ENCODE data around the gene ZDHHC11B. TPM values are rescaled to one million over a fixed set of nuclear protein-coding genes. Genes with fewer than 3 reads are reported as not detected.
A peak's percentile ranks its signal among the peaks of the same experiment; 100 is the strongest.

The ZDHHC11B gene
- total and polyA plus RNA-seq, 2 of the 13 experiments (the other 11 are each of a cell fraction or from before 2014, with no cell fraction given) = 0.11 to 0.12 TPM

DNA sequence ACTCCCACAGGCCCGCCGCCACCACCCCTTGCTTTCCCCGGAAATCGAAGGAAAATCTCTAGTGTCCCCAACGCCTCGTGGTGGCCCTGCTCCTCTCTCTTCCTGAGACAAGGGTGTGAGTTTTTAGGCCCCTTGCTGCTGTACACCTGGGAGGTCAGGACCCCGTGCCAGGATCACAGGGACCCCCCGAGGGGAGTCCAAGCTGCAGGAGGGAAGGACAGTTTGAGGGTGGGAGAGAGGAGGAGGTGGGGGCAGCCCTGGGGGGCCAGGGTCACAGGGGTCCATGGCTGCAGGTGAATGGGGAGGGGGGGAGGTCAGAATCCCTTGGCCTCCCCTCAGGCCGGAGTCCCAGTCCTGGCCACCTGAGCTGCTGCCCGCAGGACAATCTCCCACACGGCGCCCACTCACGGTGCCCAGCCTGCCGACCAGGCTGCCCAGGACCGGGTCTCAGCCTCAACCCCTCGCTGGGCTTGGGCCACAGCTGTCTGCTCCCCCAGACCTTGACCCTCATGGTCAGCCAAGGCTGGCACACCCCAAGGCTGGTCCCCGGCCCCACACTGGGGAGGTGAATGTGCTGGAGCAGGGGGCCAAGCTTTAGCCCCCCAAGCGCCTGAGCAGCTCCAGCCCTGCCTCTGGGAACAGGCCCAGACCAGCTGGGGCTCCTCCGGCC is 111.2 kb downstream of the ZDHHC11B start:
- H3K4me1 ChIP-seq (ENCODE audit: insufficient read depth, low read length) = peaks cover 45% of the 10 kb centered on the region
- FAIRE-seq (no peak), ATAC-seq (no peak), DNase-seq (ENCODE audit: low spot score) (no peak)
- H4K20me1 ChIP-seq (ENCODE audit: insufficient read depth, low read length) = no peaks in the 10 kb centered on the region; the same call in 1 of the 2 replicates
- BruUV-seq (replicated peaks) = no TSS peak
- in situ Hi-C loops (cut with HindIII; ENCODE audit: extremely low pct_ligation_motif_present, low pct_unique_long_range_greater_than_20kb) (loop anchor here (10.0 kb wide), 1 partner anchor 222 kb away; the partner anchor contains the start of genes BRD9 and TRIP13), intact Hi-C loops (cut with micrococcal nuclease; ENCODE audit: unreplicated experiment) (loop anchor here (10.0 kb wide), 1 partner anchor 222 kb away; the partner anchor contains the start of genes BRD9 and TRIP13)
- no peaks in the 10 kb centered on the region for H3K9me3 ChIP-seq (ENCODE audit: low read length)
- CTCF ChIA-PET (ENCODE audit: low intra/inter-chr PET ratio, low total read pairs) = no interaction called here
- peak overlapping the region; percentile 64 for H3K9ac ChIP-seq (ENCODE audit: insufficient read depth, low read depth, low read length)
- POLR2A ChIA-PET = interaction anchor here (0.6 kb wide), 1 partner anchor 10 kb away, joined by 3 read pairs; no protein-coding TSS in a partner anchor
- H3K27me3 ChIP-seq (ENCODE audit: control insufficient read depth in 1 of 2, insufficient read depth in 2 of 2, low read length in 2 of 2) = peaks cover 5 to 22% of the 10 kb centered on the region in 2 experiments; a peak in 4 of 5 replicates
- peak overlapping the region in 1 of 3 experiments; percentile 44; a peak in 1 of 6 replicates for H3K4me3 ChIP-seq (replicated peaks in 1 of 3; ENCODE audit: insufficient read depth in 1 of 3, low read depth in 2 of 3, low read length in 3 of 3)
- no peak overlapping the region for H3K27ac ChIP-seq (ENCODE audit: extremely low read length, insufficient read depth, low read length)
- WGBS (ENCODE audit: low lambda C conversion rate) = 6% methylated on average over 8 of the region's 19 CpGs
- peak overlapping the region; percentile 93 for H3K4me2 ChIP-seq (ENCODE audit: low read depth, low read length)
- no peaks in the 10 kb centered on the region for H3K79me2 ChIP-seq (ENCODE audit: insufficient read depth, low read length)
- no peak overlapping the region for H2AFZ ChIP-seq (ENCODE audit: low read length)
- H3K36me3 ChIP-seq (replicated peaks in 1 of 2; ENCODE audit: control insufficient read depth in 1 of 2, insufficient read depth in 2 of 2, low read length in 2 of 2) = no peaks in the 10 kb centered on the region
- no peak for TF ChIP-seq KDM5A (IDR thresholded peaks at IDR 0.05; ENCODE audit: borderline replicate concordance, low read length)
- TF ChIP-seq, protein P1, sequence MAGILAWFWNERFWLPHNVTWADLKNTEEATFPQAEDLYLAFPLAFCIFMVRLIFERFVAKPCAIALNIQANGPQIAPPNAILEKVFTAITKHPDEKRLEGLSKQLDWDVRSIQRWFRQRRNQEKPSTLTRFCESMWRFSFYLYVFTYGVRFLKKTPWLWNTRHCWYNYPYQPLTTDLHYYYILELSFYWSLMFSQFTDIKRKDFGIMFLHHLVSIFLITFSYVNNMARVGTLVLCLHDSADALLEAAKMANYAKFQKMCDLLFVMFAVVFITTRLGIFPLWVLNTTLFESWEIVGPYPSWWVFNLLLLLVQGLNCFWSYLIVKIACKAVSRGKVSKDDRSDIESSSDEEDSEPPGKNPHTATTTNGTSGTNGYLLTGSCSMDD (CRISPR knock-in tag; IDR thresholded peaks at IDR 0.05) = no peak
- TF ChIP-seq, protein P2, sequence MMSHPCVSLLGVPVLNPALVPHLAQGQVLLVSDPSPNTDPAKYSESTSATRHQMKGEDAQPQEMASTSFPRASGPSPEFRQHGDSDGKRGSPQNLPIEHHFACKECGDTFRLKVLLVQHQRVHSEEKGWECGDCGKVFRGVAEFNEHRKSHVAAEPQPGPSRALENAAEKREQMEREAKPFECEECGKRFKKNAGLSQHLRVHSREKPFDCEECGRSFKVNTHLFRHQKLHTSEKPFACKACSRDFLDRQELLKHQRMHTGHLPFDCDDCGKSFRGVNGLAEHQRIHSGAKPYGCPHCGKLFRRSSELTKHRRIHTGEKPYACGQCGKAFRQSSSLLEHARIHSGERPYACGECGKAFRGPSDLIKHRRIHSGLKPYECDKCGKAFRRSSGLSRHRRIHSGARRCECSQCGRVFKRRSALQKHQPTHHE (CRISPR knock-in tag; IDR thresholded peaks at IDR 0.05; ENCODE audit: borderline replicate concordance) = no peak
- TF ChIP-seq POGZ (CRISPR knock-in tag; IDR thresholded peaks at IDR 0.05) = no peak
- TF ChIP-seq AGO1 (IDR thresholded peaks at IDR 0.05; ENCODE audit: low read depth, low read length, poor library complexity, severe bottlenecking) = peak; percentile 93
- no peak for TF ChIP-seq CHCHD3 (CRISPR knock-in tag; IDR thresholded peaks at IDR 0.05)
- no peak for TF ChIP-seq HOXD1 (CRISPR knock-in tag; IDR thresholded peaks at IDR 0.05)
- no peak for TF ChIP-seq SRSF1 (optimal IDR thresholded peaks at IDR 0.05; ENCODE audit: low read depth, low read length)
- TF ChIP-seq NFE2 (CRISPR knock-in tag; IDR thresholded peaks at IDR 0.05) = no peak
- TF ChIP-seq STAT5B (CRISPR knock-in tag; IDR thresholded peaks at IDR 0.05) = no peak
- 0 out of 2 replicates have a peak, but pooled peaks have one; percentile 6 for TF ChIP-seq PCBP1 (IDR thresholded peaks at IDR 0.05; ENCODE audit: borderline replicate concordance, low read depth, low read length)
- TF ChIP-seq, protein P3, sequence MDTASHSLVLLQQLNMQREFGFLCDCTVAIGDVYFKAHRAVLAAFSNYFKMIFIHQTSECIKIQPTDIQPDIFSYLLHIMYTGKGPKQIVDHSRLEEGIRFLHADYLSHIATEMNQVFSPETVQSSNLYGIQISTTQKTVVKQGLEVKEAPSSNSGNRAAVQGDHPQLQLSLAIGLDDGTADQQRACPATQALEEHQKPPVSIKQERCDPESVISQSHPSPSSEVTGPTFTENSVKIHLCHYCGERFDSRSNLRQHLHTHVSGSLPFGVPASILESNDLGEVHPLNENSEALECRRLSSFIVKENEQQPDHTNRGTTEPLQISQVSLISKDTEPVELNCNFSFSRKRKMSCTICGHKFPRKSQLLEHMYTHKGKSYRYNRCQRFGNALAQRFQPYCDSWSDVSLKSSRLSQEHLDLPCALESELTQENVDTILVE (CRISPR knock-in tag; IDR thresholded peaks at IDR 0.05) = no peak
- peak; percentile 27 for TF ChIP-seq ZFP36 (IDR thresholded peaks at IDR 0.05; ENCODE audit: borderline replicate concordance, low read depth, low read length, partially characterized antibody)
- no peak for TF ChIP-seq TCF7 (IDR thresholded peaks at IDR 0.05; ENCODE audit: low read depth)
- no peak for TF ChIP-seq MIER3 (CRISPR knock-in tag; IDR thresholded peaks at IDR 0.05; ENCODE audit: borderline replicate concordance)
- TF ChIP-seq ZSCAN31 (CRISPR knock-in tag; IDR thresholded peaks at IDR 0.05; ENCODE audit: low read depth) = no peak
- peak; percentile 23 for TF ChIP-seq RBM22 (optimal IDR thresholded peaks at IDR 0.05; ENCODE audit: low read length)
- no peak for TF ChIP-seq CBFB (CRISPR knock-in tag; IDR thresholded peaks at IDR 0.05)
- TF ChIP-seq ZZZ3 (CRISPR knock-in tag; IDR thresholded peaks at IDR 0.05; ENCODE audit: borderline replicate concordance) = no peak
- no peak for TF ChIP-seq ZMYM4 (CRISPR knock-in tag; IDR thresholded peaks at IDR 0.05)
- TF ChIP-seq, protein P4, sequence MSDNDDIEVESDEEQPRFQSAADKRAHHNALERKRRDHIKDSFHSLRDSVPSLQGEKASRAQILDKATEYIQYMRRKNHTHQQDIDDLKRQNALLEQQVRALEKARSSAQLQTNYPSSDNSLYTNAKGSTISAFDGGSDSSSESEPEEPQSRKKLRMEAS (IDR thresholded peaks at IDR 0.05) = no peak
